CD4-positive, alpha-beta T cell treated with Interleukin-15 for 4 hours (primary cell): Measurements from ENCODE around the gene RNF213.
"Not testable (repeated sequence)": the region's sequence is repeated elsewhere in the genome, so short reads cannot be mapped to it uniquely, and the experiment has no call there.

ENCODE experiments used
- DNase-seq: peaks from one replicate; pipeline ENCODE4 v3.0.0-alpha.2; 2020; ENCODE audit warnings: low spot score

The RNF213 gene

DNA sequence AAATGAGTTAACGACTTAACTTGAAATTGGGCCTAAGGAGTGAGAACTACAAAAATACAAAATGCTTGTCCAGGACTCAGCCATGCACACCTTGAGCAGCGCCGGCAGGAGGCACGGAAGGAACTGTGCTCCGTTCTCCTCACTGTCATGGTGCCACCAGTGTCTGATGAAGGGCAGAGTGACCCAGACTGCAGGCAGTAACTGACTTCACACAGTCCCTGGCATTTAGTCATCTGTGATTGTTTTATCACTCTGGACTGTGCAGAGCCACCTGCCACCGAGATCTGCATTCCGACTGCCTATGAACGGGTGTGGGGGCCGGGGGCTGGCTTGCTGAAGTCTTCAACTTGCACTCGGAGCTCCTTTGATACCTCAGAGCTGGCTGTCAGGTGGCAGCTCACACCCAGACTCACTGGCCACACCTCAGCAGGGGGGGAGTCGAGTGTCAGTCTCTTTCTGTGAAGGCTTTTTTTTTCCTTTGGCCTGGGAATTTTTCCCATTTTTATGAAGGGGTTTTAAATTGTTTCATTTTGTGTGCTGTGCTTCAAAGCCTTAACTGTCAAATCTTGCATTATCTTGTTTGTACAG is 134.1 kb downstream of the RNF213 start:
- DNase-seq = no peak

DNA sequence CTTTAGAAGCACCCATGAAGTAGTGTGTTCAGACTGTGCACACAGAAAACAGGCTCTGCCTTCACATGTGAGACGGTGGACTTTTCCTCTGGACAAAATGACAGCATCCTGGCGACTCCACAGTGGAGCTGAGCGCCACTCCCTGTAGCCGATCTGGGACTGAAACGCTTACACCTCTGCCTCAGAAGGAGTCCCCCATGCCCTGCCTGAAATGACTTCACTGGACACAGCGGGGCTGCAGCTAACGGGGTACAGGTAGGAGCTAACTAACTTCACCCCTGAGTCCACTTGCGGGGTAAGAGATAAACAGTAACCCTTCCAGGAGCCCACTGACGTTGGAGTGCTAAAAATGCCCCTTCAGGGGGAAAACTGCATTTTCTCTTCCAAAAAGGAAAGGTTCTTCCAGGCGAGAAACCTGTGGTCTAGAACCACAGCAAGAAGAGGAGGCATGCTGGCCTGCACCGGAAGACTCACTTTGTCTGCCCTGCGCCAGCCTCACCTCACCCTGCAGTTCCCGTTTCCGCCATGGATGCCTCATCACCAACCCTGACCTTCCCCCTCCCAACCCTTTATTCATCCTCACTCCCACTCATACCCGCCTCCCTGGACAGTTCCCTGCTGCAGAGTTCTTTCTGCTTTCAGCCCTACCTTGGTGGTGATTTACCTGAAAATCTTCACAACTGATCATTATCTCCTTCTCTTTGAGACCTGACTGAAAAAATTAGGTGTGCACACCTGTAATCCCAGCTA is 134.9 kb downstream of the RNF213 start:
- no peak for DNase-seq

DNA sequence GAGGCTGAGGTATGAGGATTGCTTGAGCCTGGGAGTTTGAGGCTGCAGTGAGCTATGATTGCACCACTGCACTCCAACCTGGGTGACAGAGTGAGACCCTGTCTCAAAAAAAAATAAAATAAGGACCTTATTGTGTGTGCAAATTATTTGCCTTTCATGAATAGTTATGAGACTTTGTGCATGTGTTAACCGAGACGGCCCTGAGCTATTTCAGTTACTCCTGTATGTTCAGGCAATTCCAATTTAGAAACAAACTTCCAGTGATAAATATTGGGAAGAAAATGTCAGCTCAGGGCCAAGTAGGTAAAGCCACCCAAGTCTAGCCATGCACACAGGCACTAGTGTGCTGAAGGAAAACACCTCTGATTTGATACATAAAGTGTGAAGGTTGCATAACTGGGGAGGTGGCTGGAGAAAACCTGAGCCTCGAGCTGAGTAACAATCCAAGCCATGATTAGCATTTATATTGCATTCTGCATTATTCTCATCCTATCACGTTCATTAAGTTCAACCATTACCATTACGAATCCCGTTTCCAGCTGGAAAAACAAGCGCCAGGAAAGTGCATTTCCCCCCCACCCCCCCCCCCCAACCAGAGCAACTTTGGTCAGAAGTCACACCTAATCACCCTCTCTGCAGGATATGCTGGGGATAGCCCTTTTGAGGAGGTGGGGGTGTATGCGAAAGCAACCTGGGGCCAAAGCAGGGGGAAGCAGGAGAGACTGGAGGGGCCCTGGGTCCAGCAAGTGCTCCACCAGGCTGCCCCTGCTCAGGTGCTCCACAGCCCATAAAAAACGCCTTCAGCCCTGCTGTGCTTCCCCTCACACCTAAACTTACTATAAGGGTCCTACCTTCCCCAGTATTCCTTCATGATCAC is 135.7 kb downstream of the RNF213 start:
- no peak for DNase-seq

DNA sequence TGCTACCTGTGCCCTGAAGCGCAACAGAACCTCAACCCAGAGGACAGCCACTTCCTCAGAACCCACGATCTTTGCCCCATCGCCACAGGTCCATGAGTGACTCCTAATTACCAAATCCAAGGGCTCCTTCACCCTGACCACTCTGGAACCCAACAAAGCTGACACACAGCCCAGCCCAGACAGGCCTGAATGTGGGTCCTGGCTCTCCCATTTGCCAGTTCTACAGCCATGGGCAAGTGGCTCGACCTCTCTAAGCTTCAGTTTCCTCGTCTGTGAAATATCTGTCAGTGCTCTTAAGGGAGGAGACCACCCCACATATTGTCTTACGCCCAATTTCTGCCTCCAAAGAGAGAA is 136.4 kb downstream of the RNF213 start:
- DNase-seq = no peak

DNA sequence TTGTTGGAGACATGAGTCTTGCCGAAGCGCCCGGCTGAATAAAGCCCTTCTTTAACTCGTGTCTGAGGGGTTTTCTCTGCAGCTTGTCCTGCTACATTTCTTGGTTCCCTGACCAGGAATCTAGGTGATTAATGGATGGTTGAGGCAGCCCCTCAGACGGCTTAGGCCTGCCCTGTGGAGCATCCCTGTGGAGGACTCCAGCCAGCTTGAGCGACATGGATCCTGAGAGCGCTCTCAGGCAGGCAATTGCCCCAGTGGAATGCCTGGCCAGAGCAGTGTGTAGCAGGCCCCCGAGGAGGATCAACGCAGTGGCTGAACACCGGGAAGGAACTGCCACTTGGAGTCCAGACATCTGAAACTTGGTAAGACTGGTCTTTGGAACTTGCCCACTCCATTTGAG is 137.0 kb downstream of the RNF213 start:
- no peak for DNase-seq

DNA sequence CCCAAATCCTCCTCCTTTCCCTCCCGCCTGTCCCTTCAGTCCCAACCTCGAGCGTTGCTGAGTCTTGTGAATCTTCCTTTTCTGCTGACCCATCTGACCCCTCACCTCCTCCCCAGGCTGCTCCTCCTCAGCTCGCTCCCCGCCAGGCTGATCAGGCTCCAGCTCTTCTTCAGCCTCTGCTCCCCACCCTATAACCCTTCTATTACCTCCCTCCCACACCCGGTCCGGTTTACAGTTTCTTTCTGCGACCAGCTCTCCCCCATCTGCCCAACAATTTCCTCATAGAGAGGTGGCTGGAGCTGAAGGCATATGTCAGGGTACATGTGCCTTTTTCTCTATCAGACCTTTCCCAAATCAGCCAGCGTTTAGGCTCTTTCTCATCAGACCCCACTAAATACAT is 140.4 kb downstream of the RNF213 start:
- DNase-seq = not testable (repeated sequence)

DNA sequence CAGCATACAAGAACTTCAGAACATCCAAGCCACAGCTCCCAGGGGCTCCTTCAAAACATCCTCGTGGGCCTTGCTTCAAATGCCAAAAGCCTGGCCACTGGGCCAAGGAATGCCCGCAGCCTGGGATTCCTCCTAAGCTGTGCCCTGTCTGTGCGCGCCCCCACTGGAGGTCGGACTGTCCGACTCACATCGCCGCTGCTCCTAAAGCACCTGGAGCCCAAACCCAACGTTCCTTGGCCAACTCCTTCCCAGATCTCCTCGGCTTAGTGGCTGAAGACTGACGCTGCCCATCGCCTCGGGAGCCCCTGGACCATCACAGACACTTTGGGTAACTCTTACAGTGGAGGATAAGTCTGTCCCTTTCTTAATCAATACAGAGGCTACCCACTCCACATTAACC is 141.4 kb downstream of the RNF213 start:
- not testable (repeated sequence) for DNase-seq

DNA sequence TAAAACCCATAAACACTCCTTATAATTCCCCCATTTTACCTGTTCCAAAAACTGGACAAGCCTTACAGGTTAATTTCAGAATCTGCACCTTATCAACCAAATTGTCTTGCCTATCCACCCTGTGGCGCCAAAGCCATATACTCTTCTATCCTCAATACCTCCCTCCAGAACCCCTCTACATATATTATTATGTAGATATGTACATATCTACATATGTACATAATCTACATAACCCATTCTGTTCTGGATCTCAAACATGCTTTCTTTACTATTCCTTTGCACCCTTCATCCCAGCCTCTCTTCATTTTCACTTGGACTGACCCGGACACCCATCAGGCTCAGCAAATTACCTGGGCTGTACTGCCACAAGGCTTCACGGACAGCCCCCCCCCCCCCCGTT is 142.3 kb downstream of the RNF213 start:
- no peak for DNase-seq

DNA sequence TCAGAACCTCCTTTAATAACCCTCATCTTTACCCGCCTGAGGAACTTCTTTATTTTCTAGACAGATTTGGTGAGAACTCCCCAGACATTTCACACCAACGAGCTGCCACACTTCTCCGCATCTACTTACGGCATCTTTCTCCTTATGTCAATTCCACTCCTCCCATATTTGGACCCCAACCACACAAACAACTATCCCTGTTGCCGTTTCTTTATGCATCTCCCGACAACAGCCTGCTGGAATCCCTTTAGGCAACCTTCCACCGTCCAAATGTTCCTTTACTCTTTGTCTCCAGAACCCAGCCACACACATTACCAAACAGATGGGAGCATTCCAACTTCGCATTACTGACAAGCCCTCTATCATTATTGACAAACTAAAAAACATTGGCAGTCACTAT is 145.5 kb downstream of the RNF213 start:
- no peak for DNase-seq

DNA sequence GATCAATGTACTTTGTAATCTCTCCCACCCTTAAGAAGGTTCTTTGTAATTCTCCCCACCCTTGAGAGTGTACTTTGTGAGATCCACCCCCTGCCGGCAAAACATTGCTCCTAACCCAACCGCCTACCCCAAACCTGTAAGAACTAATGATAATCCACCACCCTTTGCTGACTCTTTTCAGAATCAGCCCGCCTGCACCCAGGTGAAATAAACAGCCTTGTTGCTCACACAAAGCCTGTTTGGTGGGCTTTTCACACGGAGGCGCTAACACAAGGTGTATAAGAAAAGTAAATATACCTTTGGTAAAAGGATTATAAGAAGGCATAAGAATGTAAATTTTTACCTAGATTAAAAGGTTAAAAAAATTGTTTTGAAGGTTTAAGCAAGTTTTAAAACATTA is 147.3 kb downstream of the RNF213 start:
- not testable (repeated sequence) for DNase-seq

DNA sequence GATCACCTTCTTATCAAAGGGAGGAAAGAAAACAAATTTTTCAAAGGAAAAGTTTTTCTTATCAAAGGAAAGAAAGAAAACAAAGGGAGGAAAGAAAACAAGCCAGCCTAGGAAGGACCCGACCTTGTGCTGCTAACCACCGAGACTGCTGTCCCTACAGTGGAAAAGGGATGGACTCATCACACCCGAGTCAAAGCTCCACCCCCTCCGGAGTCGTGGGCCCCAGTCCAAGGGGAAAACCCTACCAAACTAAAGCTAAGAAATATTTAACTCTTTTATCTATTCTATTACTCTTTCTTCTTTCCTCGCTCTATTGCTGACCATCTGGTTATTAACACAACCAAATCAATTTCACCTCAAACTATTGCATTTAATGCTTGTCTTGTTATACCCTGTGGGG is 148.2 kb downstream of the RNF213 start:
- DNase-seq = no peak

DNA sequence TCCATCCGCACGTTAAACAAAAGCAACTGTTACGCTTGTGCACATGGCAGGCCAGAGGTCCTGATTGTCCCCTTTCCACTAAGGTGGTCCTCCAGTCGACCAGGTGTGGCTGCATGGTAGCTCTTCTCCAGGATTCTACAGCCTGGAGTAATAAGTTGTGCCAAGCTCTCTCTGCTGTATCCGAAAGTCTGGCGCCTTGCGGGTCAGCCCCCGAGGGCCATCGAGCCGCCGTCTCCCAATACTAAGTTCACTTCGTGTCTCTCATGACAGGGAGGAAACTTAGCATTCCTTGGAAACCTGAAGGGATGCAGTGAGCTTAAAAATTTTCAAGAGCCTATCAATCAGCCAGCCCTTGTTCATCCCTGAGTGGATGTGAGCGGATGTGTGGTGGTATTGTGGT is 149.0 kb downstream of the RNF213 start:
- DNase-seq = no peak

DNA sequence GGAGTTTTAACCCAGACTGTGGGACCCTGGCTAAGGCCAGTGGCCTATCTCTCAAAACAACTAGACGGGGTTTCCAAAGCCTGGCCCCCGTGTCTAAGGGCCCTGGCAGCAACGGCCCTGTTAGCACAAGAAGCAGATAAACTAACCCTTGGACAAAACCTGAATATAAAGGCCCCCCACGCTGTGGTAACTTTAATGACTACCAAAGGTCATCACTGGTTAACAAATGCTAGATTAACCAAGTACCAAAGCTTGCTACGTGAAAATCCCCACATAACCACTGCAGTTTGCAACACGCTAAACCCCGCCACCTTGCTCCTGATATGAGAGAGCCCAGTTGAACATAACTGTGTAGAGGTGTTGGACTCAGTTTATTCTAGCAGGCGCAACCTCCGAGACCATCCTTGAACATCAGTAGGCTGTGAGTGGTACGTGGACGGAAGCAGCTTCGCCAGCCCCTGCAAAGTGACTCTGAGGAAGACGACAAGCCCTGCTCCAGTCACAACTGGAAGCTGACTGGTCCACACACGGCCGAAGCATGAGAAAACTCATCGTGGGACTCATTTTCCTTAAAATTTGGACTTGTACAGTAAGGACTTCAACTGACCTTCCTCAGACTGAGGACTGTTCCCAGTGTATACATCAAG is 149.9 kb downstream of the RNF213 start:
- DNase-seq = not testable (repeated sequence)

DNA sequence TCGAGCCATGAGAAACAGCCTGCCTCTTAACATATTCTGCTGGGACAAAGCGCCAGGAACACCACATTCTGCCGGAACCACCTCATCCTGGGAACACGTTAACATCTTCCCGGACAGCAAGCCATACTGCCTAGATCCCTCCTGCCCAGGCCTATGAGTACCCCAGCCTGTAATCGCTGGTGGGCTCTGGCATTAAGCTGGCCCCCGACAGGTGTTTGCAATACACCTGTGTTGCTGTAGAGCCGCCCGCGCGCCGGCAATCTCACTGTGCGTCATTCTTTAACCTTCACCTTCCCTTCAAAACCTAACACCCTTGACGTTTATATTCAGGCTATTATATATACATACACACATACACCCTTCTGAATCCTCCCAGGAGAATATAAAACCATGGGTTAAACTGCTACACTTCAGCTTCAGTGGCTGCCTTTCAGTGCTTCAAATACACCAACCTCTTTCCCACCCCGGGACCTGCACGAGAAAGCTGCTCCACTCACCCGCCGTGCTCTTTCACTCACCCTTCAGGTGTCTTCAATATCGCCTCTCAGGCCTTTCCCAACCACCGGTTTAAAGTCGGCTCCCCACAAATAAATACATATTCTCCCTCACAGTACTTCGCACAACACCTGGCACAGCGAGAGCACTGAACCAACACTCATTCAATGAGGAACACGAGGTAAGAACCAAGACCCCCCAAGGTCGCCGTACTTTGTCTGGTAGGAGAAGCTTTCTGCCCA is 153.3 kb downstream of the RNF213 start:
- DNase-seq = no peak

DNA sequence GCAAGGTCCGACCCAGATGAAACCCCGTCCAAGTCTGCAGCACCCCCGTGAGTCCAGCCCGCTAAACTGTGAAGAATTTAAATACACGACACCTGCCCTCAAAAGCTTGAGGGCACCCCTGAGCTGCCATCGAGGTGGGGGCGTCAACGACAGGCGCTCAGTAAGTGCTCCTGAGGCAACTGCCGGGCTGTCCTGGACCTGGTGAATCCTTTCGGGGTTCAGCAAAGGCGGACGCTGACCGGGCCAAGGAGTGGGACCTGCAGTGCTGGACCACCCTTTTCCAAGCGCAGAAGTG is 153.8 kb downstream of the RNF213 start:
- no peak for DNase-seq

DNA sequence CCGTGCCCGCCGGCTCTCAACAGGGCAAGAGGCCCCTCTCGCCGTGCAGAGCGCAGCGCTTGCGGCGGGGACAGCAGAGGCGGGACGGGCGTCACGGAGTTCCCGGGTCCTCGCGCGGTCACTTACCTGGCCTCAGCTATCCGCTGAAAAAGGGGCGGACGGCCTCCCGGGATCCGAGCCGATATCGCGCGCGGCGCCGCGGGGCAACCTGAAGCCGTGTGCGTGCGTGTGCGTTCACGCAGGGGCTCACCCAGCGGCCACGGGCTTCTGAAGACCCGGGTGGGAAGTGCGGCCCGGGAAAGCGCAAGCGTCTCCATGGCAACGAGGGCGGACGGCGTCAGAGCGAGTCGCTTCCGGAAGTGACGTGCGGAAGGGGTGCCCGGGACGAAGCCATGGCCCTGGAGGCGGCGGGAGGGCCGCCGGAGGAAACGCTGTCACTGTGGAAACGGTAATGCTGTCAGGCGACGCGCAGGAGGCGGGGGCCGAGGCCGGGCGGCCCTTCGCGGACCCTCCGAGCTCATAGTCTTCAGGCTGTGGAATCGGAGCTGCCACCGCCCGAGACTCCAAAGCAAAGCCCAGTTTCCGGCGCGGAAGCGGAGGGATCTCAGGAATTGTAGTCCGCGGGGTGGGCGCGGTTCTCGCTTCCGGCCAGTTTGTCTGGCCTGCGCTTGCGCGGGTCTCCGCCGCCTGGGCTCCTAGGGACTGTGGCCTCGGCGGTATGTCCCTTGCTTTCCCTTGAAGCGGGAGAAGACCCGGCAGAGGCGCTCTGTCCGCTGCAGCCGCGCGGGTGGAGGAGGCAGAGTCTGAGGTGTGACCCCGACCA is 154.4 kb downstream of the RNF213 start, which contains the start of gene ENDOV:
TSS of gene ENDOV (plus strand) at position 365 of the 823 bp plus-strand sequence. CDS start at position 393, 28 bp downstream.
- DNase-seq = peak; percentile 92

DNA sequence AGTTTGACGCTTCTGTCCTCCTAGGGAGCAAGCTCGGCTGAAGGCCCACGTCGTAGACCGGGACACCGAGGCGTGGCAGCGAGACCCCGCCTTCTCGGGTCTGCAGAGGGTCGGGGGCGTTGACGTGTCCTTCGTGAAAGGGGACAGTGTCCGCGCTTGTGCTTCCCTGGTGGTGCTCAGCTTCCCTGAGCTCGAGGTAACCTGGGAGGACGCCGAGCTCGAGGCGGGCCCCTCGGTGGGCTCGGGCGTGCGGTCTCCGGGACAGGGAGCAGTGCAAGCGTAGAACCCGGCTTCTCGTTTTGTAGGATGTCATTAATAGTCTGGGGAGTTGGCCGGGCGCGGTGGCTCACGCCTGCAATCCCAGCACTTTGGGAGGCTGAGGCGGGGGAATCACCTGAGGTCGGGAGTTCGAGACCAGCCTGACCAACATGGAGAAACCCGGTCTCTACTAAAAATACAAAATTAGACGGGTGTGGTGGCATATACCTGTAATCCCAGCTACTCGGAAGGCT is 155.0 kb downstream of the RNF213 start:
- no peak for DNase-seq

DNA sequence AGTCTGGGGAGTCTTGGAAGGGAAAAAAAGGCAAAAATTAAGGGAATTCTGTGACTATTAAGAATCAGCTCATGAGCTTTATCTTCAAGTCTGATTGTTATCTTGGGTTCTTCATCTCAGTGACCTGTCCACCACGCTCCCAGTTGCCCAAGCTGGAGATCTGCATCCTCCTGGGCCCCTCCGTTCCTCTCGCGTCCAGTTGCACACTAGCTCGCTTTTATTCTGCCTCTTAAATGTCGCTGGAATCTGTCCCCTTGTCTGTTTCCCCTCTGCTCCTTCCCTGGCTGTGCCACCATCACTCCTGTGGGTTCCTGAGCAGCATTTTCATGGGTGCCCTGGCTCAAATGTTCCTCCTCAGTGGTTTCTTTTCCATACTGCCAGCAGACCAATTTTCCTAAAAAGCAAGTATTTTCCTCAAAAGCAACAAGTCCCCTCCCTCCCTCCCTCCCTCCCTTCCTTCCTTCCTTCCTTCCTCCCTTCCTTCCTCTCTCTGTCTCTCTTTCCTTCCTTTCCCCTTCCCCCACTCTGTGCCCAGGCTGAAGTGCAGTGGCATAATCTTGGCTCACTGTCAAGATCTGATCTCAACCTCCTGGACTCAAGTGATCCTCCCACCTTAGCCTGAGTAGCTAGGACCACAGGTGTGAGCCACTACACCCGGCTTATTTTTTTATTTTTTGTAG is 155.7 kb downstream of the RNF213 start:
- DNase-seq = no peak

DNA sequence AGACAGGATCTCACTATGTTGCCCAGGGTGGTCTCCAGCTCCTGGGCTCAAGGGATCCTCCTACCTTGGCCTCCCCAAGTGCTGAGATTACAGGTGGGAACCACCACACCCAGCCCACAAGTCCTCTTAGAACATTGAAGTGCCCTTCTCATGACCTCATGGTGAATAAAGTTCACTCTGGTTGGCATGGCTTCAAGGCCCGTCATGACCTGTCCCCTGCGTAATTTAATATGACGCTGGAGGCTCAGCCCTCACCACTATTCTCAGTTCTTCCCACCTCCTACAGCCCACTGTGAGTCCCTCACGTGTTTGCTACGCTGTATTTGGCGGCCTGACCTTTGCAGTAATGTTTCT is 156.3 kb downstream of the RNF213 start:
- no peak for DNase-seq

DNA sequence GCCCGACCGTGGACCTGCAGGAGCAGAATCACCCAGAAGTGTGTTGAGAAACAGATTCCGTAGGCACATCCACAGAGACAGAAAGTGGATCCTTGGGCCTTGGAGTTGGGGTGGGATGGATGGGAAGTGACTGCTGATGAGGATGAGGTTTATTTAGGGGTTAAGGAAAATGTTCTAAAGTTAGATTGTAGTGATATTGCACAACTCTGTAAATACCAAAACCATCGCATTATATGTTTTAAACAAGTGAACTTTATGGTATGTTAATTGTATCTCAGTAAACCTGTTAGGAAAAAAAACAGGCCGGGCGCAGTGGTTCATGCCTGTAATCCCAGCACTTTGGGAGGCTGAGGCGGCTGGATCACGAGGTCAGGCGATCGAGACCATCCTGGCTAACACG is 157.9 kb downstream of the RNF213 start:
- DNase-seq = no peak
